Renal cortex interstitium (tissue), 11 donors: ENCODE data around the gene TEX36. TPM values are rescaled to one million over a fixed set of nuclear protein-coding genes. Genes with fewer than 3 reads are reported as not detected.
"Not testable (repeated sequence)": the region's sequence is repeated elsewhere in the genome, so short reads cannot be mapped to it uniquely, and the experiment has no call there.

Source experiments
- DNase-seq, 11 donors: peaks; one replicate each; pipeline ENCODE4 v3.0.0-alpha.2; 2013; ENCODE audit warnings: low read depth in 9 of 11, low spot score in 4 of 11; ENCODE audit errors: extremely low read depth in 1 of 11
- polyA plus RNA-seq, 3 donors: library from polyadenylated mRNA; unstranded; fragments of 120-200 nt; gene quantifications; one replicate each; pipeline ENCODE4 v1.2.1, GENCODE V29; 2013; ENCODE audit not compliant: insufficient read length in 3 of 3

The TEX36 gene
- polyA plus RNA-seq, 3 donors, result not detected

DNA sequence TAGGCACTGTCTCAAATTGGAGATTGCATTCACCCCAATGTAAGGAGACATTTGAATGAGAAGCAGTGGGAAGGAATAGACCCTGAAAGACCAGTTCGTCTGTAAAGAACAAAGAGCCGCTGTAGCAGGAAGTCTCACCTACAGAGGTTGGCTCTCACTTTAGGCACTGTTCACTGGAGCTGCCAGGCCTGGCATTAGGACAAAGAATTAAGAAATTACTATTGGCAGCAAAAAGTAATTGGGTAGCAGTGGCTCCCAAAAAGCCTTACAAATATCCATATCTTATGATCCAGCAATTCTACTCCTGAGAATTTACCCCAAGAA is 10.5 kb upstream of the TEX36 start:
- no peak for DNase-seq

GRCh38 chr10:125692601-125693523 is 9.9 kb upstream of the TEX36 start:
- DNase-seq, result no peak

- DNase-seq, result no peak
Observed at GRCh38 chr10:125692196-125692595, 9.2 kb upstream of the TEX36 start.

DNA sequence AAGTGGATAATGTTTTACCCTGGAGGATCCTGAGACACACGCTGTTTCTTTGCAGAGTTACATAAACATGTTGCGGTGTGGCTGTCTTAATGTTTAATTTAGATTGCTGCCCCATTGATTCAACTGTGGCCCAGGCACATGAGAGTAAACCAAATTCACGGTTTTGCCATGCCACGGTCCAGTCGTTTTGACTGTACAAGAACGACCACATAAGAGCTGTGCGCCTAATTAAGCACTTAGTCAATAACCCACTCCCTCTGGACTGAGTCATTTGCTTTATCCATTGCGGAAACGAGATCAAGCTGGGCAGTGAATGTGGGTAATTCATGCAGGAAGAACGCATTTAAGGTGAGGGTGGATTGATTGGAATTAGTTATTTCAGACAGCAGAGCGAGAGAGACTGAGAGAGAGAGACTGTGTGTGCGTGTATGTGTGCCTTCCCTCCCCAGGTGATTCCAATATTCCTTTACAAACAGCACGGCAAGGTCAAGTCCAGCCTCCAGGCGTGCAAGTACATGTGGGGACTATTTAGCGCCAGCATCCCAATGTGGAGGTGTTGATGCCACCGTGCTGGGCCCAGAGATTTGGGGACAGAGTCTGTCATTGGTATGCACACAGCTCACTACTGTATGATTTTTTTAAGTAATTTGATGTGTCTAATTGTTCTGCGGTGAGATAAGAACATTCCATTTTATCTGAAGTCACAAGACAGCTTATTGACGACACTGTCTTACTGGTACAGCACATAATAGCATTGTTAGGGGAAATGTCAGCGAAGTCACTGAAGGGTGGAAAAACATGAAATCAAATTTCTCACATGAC is 8.4 kb upstream of the TEX36 start:
- DNase-seq, result no peak

DNA sequence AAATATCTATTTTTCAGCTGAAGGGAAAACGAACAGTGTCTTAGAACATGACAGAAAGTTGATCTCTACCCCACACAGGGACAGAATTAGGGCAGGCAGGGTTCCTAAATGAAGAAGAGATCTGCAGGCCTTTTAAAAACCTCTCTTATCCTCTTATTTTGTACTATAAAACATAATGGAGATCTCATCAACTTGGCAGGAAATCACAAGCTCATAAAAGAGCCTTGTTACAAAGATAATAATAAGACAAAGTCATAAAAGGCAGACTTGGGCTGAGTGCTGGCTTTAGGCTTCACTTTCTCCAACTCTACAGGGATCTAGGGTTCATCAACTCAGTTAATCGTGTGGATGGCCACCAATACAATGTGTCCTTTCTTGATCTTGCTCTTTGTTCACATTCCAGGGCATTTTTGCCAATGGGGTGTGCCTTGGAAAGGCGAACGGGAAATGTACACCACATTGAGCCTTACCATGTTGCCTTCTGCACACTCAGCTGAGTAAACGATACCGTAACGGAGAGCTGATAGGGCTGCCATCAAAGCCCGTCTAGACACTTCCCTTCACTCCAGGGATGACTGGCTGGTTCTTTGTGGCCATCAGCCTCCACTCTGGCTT is 7.1 kb upstream of the TEX36 start:
- DNase-seq, result no peak

GRCh38 chr10:125687507-125688185 is 4.7 kb upstream of the TEX36 start:
- no peak for DNase-seq

GRCh38 chr10:125684581-125684980 is 1.6 kb upstream of the TEX36 start:
- no peak for DNase-seq

- DNase-seq, result no peak
Observed at GRCh38 chr10:125683821-125684220, 858 bp upstream of the TEX36 start.

- DNase-seq, result no peak
Observed at GRCh38 chr10:125679436-125679835, 3.5 kb downstream of the TEX36 start.

- DNase-seq, result no peak
Observed at GRCh38 chr10:125672884-125673283, 10.1 kb downstream of the TEX36 start.

DNA sequence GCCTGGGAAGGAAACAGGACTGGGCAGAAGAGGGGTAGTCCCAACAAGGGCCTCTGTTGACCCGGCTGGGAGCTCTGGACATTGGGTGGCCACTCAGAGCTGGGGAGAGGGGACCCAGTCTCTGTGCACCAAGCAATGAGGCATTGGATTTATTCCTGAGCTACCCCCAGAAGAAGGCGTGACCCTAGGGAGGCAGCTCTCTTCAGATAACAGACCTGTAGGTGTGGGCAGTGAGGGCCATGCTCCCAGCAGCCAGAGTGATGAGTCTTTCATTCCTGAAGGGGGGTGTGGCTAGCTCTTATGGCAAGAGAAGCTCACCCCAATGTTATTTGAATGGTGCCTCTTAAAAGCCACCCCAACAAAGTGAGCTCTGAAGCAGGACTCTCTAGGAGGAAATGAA is 20.4 kb downstream of the TEX36 start:
- no peak for DNase-seq

DNA sequence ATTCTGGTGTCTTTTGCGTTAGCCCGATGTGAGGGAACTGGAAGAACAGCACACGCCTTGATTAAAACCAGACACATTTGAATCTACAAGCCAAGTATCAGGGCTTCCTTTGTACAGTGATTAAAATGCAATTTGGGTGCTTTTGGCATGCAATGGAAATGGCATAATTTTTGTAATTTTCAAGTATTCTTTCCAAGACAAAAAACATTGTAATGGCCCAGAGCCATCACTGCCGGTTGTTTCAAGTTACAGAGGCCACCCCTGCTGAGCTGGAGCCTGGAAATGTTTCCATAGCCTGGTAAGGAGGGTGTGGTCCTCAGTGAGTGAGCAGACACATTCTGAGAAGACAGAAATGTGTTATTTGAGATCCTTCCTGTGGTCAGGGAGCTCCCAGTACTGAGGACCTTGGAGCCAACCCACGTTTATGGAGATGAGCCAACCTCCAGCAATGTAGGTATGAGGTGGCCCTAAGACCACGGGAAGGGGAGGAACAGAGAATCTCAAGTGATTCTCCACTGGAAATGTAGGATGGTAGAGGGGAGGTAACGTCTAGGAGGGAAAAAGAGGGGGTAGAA is 20.9 kb downstream of the TEX36 start:
- DNase-seq, result no peak

DNA sequence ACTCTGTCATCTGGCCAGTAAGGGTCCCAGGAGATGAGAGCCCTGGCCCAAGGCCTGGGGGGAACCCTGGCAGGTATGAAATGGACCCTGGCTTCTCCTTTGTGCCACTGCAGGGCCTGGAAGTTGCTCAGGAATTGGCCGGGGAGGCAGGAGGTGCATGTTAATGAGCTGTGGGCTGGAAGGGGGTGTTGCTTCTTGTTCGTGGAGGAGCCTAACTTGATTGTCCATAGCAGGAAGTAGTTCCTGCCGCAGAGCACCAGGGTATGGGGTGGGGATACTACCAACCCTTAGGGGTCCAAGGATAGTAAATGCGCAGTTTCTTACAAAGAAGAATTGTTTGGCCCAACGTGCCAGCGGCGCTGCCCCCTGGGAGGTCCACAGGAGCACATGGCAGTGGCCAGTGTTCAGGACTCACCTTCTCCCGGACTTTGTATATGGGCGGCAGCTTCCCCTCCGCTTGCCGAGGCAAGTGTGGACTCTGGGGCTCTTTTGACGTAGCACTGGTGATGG is 21.5 kb downstream of the TEX36 start:
- no peak for DNase-seq

GRCh38 chr10:125659071-125659470 is 23.9 kb downstream of the TEX36 start:
- no peak for DNase-seq

DNA sequence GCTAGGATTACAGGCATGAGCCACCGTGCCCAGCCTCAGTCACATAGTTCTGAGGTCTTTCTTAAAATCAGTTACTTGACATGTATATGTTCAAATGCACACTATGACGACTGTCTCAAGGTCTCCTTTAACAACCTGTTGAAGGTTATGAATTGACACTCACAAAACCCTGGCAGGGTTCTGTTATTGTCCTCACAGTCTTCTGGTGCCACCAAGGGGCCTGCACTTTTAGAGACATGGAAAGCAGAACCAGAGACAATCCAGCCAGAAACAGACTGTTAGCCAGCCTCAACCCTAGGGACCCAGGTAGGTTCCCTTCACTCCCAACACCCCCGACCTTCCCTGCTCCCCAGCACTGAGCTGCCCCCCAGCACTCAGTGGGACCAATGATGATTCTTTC is 26.4 kb downstream of the TEX36 start:
- no peak for DNase-seq

GRCh38 chr10:125653113-125653512 is 29.9 kb downstream of the TEX36 start:
- DNase-seq, result not testable (repeated sequence)

GRCh38 chr10:125646311-125646710 is 36.7 kb downstream of the TEX36 start:
- no peak for DNase-seq

GRCh38 chr10:125641398-125641797 is 41.6 kb downstream of the TEX36 start:
- DNase-seq, result no peak

DNA sequence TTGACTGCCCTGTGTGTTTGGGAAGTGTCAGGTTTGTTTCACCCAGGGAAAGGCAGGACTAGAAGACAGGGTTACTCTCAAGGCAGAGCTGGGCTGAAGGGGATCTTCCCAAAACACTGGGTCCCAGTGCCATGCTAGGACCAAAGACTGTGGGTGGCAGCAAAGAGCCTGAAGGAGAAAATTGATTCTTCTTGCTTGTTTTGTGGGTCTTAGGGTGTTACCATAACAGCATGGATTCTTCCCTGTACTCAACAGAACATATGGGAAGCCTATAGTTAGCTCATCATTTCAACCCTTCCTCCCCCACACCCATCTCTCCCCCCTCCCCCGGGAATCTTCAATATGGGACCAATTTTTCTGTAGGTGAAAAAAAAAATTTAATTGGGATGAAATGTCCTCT is 42.3 kb downstream of the TEX36 start:
- DNase-seq, result no peak
